ENCODE data around the gene OR2T3. TPM values are rescaled to one million over a fixed set of nuclear protein-coding genes. Genes with fewer than 3 reads are reported as not detected.
"Not testable (repeated sequence)": the region's sequence is repeated elsewhere in the genome, so short reads cannot be mapped to it uniquely, and the experiment has no call there.

Gene OR2T3, protein sequence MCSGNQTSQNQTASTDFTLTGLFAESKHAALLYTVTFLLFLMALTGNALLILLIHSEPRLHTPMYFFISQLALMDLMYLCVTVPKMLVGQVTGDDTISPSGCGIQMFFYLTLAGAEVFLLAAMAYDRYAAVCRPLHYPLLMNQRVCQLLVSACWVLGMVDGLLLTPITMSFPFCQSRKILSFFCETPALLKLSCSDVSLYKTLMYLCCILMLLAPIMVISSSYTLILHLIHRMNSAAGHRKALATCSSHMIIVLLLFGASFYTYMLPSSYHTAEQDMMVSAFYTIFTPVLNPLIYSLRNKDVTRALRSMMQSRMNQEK
- not detected for total RNA-seq
- long read RNA-seq: 0 reads

DNA sequence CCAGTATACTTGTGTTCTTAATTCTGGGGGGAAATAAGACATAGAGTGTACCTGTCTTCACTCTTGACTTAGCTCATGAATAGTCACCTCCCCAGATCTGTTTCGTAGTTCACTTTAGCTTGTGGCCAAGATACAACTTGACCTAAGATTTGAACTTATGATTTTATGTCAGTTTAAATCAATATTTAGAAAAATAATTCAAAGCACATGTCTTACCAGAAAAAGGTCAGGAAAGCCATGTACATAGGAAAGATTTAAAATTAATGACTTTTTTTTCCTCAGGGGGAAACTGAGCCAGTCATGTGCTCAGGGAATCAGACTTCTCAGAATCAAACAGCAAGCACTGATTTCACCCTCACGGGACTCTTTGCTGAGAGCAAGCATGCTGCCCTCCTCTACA, at the start of gene OR2T3:
Gene OR2T3, plus strand, starts transcription at position 301 of the 400 bp plus-strand sequence. Its CDS starts 0 bp downstream, at position 301.
- intact Hi-C loops (cut with DNase I, micrococcal nuclease); ATAC-seq; DNase-seq: not testable (repeated sequence)

DNA sequence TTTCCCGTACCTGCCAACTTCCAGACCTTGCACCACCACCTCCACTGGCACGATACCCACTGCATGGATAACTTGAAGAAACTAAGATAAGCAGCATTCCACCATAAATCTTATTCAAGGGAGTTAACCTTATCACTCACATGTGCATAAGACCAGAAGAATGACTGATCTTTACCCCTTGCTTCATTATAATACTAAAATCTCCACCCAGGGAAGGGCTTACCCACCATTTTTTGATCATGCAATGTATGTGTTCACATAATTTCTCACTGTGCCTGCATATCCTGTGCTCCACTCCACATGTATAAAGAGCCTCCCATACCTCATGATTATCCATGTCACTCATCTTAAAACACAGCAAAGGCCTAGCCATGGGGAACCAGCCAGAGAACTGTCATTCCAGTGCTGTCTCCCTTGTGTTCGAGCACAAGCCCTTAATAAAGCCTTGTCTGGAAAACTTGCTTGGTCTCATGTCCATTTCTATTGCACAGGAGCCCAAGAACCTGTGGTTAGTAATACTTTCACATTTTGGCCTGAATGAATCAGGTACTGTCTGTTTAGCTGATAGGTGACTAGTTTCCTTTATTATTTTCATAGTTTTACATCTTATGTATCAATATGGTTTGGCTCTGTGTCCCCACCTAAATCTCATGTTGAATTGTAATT, 45.5 kb upstream of the OR2T3 start:
- intact Hi-C loops (cut with DNase I, micrococcal nuclease); ATAC-seq; DNase-seq: not testable (repeated sequence)

DNA sequence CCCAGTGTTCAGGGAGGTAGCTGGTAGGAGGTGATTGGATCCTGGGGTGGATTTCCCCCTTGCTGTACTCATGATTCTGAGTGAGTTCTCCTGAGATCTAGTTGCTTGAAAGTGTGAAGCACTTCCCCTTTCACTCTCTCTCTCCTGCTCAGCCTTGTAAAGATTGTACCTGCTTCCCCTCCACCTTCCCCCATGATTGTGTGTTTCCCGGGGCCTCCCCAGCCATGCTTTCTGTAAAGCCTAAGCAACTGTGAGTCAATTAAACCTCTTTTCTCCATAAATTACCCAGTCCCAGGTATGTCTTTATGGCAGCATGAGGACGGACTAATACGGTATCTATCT, 45.0 kb upstream of the OR2T3 start:
- DNase-seq; intact Hi-C loops (cut with DNase I, micrococcal nuclease); ATAC-seq: not testable (repeated sequence)

DNA sequence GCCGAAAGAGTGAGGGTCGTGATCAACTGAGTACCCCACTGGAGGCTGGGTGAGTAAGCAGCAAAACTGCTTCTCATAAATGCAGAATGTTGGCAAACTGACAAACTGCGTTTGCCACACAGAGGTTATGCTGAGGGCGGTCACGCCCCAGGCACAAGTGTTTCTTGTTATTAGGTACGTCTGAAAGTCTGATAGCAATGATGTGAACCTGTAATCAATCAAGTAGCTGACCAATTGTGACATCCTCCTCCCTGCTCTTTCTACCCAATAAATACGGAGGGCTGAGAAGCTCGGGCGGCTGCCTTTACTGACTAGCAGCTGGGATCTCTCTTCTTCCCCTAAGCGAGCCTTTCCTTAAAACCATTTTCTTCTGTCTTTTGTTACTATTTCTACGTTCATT, 41.5 kb upstream of the OR2T3 start:
- ATAC-seq; DNase-seq; intact Hi-C loops (cut with DNase I, micrococcal nuclease): not testable (repeated sequence)

DNA sequence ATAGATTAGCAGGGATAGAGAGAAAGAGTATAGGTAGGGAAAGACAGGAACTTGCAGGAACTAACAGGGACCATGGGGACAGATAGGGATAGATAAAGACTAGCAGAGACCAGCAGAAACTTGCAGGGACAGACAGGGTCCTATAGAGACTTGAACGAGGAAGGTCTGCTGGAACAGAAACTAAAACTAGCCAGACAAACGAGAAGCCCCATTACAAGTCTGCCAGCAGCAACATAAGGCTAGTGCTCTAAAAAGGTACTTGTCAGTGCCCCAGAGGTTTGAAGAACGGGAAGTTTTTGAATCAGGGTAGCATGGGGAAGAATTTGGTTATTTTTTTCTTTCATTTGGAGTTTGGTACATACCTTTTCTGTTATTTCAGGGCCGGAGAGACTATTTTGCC, 41.0 kb upstream of the OR2T3 start:
- DNase-seq; intact Hi-C loops (cut with DNase I, micrococcal nuclease); ATAC-seq: not testable (repeated sequence)

DNA sequence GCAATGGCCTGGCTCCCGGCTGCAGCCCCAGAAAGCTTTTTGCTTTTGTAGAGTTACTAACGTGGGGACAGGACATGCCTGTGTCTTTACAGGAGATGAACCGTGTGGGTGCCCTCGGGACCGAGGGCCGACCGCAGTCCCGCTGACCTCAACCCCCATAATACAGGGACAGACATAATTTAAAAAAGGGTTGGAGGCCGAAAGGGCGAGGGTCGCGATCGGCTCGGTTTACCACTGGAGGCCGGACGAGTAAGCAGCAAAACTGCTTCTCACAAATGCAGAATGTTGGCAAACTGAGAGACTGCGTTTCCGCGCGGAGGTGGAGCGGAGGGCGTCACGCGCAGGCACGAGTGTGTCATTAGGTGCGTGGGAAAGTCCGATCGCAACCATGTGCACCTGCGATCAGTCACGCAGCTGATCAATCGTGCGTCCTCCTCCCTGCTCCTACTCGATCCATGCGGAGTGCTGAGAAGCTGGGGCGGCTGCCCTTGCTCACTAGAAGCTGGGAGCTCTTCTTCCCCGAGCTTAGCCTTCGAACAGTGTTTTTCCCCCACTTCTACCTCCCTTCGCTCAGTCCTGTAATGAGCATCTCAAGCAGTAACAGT, 39.2 kb upstream of the OR2T3 start:
- DNase-seq; intact Hi-C loops (cut with DNase I, micrococcal nuclease): not testable (repeated sequence)

DNA sequence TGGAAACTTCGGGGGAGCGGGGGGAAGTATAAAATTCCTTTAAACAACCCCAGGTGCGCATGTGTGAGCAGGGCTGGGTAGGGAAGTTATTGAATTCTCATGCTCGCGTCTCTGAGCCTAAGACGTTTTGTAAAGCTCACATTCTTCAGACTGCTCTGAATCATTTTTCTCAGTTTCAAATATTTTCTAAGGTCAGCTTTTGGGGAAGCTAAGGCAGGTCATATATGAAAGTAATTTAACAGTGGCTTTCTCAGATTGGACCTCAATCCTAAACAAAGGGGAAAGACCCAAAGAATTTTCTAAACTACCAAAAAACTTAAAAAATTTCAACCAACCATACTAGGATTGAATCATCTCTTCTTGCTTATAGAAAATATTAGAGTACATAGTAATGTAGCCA, 38.2 kb upstream of the OR2T3 start:
- intact Hi-C loops (cut with DNase I, micrococcal nuclease); ATAC-seq; DNase-seq: not testable (repeated sequence)

More for the DNA sequence above, 39.2 kb upstream of the OR2T3 start:
- not testable (repeated sequence) for ATAC-seq

DNA sequence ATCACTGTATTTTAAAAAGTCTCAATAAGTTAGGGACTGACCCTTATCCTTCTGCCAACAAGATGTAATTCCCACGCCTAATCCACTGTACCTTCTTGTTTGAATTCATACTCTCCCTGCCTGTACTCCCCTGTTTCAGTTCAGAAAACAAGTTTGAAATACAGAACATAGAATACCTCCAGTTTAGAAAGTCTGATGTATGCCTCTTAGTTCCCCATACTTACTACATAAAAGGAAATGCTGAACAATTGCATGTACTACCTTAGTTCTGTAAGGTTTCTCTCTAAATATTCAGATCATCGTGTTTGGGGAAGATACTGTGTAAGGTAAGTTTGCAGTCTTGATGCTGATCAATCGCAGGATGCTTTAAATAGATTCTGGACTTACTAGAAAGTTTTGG, 36.8 kb upstream of the OR2T3 start:
- intact Hi-C loops (cut with DNase I, micrococcal nuclease); ATAC-seq; DNase-seq: not testable (repeated sequence)

DNA sequence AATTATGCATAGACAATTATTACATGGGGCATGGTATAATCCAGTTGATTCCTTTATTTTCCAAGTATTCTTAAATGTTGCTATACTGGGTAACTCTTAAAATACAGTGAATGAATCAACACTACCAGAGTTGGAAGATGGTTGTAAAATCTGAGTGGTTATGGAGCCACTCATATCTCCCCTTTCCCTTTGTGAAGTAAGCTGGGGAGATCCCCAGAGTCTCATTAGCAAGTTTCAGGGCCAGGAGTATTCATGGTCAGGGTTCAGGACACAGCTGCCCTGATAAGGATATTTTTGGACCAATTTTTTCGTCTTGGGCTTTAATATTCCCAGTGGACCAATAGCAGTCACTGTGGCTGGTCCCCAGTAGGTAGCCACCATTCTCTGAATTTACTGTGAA, 34.5 kb upstream of the OR2T3 start:
- intact Hi-C loops (cut with DNase I, micrococcal nuclease); ATAC-seq; DNase-seq: not testable (repeated sequence)

DNA sequence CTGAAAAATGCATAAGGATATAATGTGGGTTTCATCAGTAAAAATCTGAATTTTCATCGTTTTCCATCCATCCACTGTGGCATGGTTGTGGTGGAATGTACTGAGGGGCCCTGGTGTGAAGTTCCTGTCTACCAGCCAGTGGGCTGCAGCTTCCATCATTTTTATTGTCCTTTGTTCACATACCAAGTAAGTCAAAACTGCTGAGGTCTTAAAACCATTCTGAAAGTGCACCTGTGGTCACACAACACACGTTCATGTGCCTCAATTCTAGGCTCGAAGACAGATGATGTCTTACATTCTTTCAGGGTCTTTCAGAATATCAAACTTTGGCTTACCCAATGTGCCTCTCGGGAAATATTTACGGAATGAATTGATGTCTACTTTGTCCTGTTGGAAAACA, 33.9 kb upstream of the OR2T3 start:
- ATAC-seq; DNase-seq; intact Hi-C loops (cut with DNase I, micrococcal nuclease): not testable (repeated sequence)

DNA sequence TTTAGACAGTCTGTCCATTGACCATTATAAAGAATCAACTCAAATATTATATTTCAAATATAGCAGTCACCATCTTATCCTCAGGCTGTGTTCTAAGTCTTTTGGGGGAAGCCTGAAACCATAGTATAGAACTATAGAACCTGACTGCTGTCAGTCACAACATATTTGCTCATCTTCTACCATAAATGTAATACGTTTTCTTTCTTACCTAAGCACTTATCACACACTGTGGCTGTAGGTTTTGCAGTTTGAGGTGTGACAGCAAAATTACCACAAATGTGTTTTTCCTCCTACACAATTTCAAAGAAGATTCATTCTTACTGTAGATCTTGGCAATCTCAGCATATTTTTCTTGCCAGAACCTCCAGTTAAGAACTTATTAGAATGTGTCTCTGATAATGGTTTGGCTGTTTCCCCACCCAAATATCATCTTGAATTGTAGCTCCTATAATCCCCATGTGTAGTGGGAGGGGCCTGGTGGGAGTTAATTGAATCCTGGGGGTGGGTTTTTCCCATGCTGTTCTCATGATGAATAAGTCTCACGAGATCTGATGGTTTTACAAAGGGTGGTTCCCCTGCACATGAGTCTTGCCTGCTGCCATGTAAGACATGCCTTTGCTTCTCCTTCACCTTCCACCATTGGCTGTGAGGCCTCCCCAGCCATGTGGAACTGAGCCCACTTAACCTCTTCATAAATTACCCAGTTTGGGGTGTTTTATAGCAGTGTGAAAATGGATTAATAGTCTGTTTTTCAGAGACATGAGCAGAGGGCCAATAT, 30.5 kb upstream of the OR2T3 start:
- intact Hi-C loops (cut with DNase I, micrococcal nuclease): loop anchor here in 1 of 2 donors (5.0 kb wide), 1 partner anchor 205 kb away; the partner anchor contains the start of gene OR2T35
- not testable (repeated sequence) for DNase-seq, ATAC-seq

DNA sequence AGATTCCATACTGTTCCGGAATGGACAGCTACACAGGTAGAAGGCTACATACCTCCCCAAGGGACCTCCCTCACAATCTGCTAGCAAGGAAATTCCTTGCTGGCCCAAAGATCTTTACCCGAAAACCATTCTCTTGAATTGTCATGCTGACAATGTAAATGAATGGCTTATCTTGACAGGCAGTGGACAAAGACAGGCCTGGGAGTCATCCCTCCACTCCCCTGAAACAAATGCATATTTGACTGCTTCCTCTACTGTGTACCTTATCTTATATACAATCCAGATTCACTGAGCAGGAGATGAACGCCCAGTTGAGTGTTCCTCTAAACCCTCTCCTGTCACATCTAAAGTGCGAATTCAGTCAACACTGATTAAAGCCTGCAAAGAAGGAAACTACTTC, 28.5 kb upstream of the OR2T3 start:
- DNase-seq, ATAC-seq: not testable (repeated sequence)
- intact Hi-C loops (cut with DNase I, micrococcal nuclease): loop anchor here in 1 of 2 donors (5.0 kb wide), 1 partner anchor 203 kb away; the partner anchor contains the start of gene OR2T35

DNA sequence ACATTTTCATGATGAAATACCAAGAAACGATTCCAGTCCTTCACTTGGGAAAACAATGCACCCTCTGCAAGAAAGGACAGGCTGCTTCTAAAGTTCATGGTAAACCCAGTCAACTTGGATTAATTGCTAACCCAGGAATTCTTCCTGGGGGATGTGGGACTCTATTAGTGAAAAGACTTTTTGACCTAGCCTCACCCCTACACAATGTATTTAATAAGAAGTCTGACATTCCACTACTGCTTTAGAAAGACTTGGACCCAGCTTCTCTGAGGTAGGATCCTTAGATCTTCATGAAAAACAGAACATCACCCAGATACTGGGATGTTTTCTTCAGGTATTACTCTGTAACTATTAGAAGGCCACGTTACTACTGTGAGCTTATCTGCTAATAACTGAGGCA, 27.8 kb upstream of the OR2T3 start, which contains the start of gene OR2T2:
Gene OR2T2, plus strand, starts transcription at position 239 of the 400 bp plus-strand sequence. CDS start 7,161 bp downstream, outside the sequence.
- intact Hi-C loops (cut with DNase I, micrococcal nuclease); DNase-seq; ATAC-seq: not testable (repeated sequence)

DNA sequence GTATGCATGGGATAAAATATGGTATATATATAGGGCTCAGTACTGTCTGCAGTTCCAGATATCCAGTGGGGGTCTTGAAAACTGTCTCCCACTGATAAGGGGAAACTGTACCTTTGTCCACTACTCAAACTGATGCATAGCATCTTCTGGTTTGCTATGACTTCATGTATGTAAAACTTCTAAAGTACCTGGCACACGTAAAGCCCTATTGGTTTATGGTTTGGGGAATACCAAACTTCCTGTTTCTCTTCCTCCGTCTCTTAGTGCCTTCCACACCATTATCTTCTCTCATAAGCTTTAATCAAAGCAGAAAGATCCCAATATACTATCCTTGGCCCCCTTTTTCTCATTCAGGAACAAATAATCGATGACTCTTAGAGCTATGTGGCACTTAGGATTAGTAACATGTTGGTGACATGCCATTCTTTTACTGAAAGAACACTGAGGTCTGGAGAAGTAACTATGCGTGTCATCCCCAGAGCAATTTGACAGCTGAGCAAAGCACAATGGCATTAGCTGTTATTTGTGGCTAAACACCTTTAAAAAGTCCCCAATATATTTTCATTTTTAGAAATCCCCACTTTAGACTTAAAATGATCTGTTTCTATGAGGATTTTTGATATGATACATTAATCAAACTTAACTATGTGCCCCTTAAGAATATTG, 24.6 kb upstream of the OR2T3 start:
- ATAC-seq; intact Hi-C loops (cut with DNase I, micrococcal nuclease); DNase-seq: not testable (repeated sequence)

DNA sequence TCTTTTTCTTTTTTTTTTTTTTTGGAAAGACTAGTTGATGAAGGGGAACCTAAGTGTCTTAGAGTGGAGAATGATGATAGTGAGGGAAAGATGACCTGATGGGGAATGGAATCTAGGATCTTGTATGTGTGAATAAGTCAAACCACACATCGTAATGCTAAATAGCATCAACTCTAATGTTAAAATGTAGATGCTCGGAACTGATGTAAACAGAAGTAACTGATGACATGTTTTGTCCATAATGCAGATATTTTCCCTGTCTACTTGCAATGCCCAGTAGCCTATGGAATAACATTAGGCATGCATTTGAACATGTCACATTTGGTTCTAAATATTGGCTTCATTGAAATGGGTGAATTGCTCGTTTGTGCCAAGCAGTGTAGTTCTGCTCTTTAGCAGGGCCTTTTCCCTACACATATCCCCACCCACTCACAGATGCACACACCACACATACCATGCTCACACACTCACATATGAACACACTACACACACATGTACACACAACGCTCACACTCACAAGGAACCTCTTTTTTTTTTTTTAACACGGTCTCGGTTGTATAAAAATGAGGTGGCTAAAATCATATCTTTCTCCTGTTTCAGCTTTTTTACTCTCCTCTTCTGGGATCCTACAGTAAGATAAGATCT, 23.2 kb upstream of the OR2T3 start:
- DNase-seq; ATAC-seq; intact Hi-C loops (cut with DNase I, micrococcal nuclease): not testable (repeated sequence)

DNA sequence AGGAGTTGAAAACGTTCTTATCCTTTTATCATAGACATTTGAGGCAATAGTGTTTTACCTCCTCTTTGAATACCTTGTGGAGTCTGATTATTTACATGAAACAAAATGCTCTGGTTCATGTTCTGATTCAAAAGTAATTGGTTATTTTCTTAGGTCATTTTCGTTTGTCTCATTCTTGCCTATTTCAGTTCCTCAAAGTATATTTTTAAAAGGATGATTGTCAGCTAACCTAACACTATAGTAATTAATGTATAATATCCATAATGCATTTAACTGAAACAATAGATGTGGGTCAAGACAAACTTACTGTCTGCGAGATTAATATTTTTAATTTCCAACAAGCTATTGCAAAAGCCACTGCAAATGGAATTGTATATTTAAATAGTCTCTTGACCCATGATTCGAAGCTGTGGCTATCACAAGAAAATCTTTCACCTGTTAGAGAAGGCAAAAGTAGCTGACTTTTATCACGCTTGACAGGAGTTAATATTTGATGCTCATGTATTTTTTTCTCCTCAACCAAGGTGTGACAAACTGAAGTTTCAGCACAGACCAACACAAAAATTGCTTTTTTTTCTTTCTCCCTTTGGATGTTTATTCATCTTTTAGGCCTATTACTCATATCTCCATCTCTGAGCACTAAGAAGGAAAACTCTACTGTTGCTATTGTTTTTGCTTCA, 22.5 kb upstream of the OR2T3 start:
- ATAC-seq; intact Hi-C loops (cut with DNase I, micrococcal nuclease); DNase-seq: not testable (repeated sequence)

DNA sequence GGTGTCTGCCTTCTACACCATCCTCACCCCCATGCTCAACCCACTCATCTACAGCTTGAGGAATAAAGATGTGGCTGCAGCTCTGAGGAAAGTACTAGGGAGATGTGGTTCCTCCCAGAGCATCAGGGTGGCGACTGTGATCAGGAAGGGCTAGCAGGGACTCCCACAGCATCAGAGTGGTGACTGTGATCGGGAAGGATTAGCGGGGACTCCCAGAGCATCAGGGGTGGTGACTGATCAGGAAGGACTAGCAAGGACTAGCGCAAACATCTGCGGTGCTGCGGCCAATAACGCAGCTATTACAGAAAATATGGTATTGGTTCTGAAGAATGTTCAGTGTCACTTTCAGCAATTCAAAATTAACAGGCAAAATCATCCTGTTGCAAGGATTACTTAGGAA, 19.5 kb upstream of the OR2T3 start:
- ATAC-seq; intact Hi-C loops (cut with DNase I, micrococcal nuclease); DNase-seq: not testable (repeated sequence)
